HEK293T (cell line): ENCODE measurements around the gene HAO1.

ENCODE experiments used
- ARNT ChIP-seq: fragments of 450-650 bp; IDR thresholded peaks from 2 replicates; pipeline ENCODE4 v1.6.1; 2017; ENCODE audit warnings: mild to moderate bottlenecking
- CTBP1 ChIP-seq: fragments of 450-650 bp; IDR thresholded peaks from 2 replicates; pipeline ENCODE4 v1.6.1; 2016; ENCODE audit warnings: borderline replicate concordance
- ELF4 ChIP-seq: fragments of 450-650 bp; IDR thresholded peaks from 2 replicates; pipeline ENCODE4 v1.6.1; 2017; ENCODE audit warnings: antibody characterized with exemption
- TARDBP ChIP-seq: fragments of 450-650 bp; IDR thresholded peaks from 2 replicates; pipeline ENCODE4 v1.6.1; 2016

DNA sequence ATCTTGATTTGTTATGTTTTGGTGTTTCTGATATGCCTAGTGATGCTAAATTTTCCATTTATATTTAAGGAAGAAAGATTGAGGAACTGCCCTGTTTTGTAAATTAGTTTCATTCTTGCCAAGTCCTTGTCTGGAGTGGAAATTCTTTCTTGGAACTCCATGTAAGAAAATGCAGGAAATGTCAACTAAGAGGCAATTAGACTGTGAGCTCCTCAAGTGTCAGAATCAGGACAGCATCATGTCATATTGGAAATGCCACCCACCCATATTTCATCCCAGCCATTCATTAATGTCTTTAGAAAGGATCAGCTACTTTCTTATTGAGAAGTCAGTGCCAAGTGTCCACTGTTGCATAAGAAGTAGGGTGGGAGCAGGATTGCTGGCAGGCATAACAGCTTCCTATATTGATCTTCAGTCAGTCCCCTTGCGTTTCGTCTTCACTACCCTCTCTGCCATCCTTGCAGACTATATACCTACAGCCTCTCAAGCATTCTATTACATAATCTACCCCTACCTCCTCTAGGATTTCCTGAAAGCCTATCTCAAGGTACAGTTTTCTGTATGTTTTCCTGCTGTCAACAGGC is 42.4 kb downstream of the HAO1 start:
- TF ChIP-seq ARNT (no peak), CTBP1 (no peak), TARDBP (no peak), ELF4 (no peak)
